HepG2 (cell line): Measurements from ENCODE around the gene SRC. TPM values are rescaled to one million over a fixed set of nuclear protein-coding genes. Genes with fewer than 3 reads are reported as not detected.

ENCODE experiments used
- CENPX ChIP-seq: sonication (generic); formaldehyde crosslinking; IDR thresholded peaks from 2 replicates; pipeline ENCODE4 v1.9.0; 2021; ENCODE audit warnings: mild to moderate bottlenecking, missing genetic modification reagents, moderate library complexity
- ETV5 ChIP-seq: IDR thresholded peaks from 2 replicates; pipeline ENCODE4 v1.6.1; 2018; ENCODE audit warnings: missing biosample characterization, missing genetic modification reagents, inconsistent platforms, borderline replicate concordance
- JUN ChIP-seq: sonication (generic); formaldehyde crosslinking; IDR thresholded peaks from 2 replicates; pipeline ENCODE4 v1.4.0; 2020; ENCODE audit warnings: mild to moderate bottlenecking, missing genetic modification reagents
- MTA1 ChIP-seq: sonication (generic); formaldehyde crosslinking; IDR thresholded peaks from 2 replicates; pipeline ENCODE4 v1.4.0; 2020; ENCODE audit warnings: missing genetic modification reagents, mild to moderate bottlenecking, borderline replicate concordance
- SP140L ChIP-seq: sonication (generic); formaldehyde crosslinking; IDR thresholded peaks from 2 replicates; pipeline ENCODE4 v1.4.0; 2020; ENCODE audit warnings: missing genetic modification reagents, borderline replicate concordance
- YY1 ChIP-seq: IDR thresholded peaks from 2 replicates; pipeline ENCODE4 v1.6.1; 2011; ENCODE audit warnings: low read length, low read depth, moderate library complexity, mild to moderate bottlenecking; ENCODE audit not compliant: insufficient read depth, insufficient replicate concordance
- ZBTB25 ChIP-seq: IDR thresholded peaks from 2 replicates; pipeline ENCODE4 v1.6.1; 2018; ENCODE audit warnings: missing genetic modification reagents
- ZBTB39 ChIP-seq: sonication (generic); formaldehyde crosslinking; IDR thresholded peaks from 2 replicates; pipeline ENCODE4 v1.5.0; 2020; ENCODE audit warnings: missing genetic modification reagents
- ZNF496 ChIP-seq: sonication (generic); formaldehyde crosslinking; IDR thresholded peaks from 2 replicates; pipeline ENCODE4 v1.8.1; 2023; ENCODE audit warnings: mild to moderate bottlenecking, moderate library complexity, missing genetic modification reagents; ENCODE audit not compliant: insufficient replicate concordance
- ZNF644 ChIP-seq: IDR thresholded peaks from 2 replicates; pipeline ENCODE4 v1.6.1; 2016; ENCODE audit warnings: low read depth
- ZNF7 ChIP-seq: IDR thresholded peaks from 2 replicates; pipeline ENCODE4 v1.6.1; 2016; ENCODE audit warnings: missing biosample characterization, missing genetic modification reagents
- ZNF850 ChIP-seq: sonication (generic); formaldehyde crosslinking; conservative IDR thresholded peaks from 2 replicates; pipeline ENCODE4 v1.9.0; 2021; ENCODE audit warnings: mild to moderate bottlenecking, missing genetic modification reagents
- polyA plus RNA-seq, 8 experiments: library from polyadenylated mRNA; depleted of rRNA in 3 of 8; stranded (reverse) in 7 of 8; unstranded in 1 of 8; fragments of >200 nt; fragmentation: Illumina TruSeq in 4 of 8; extraction: Trizol in 4 of 8; gene quantifications; 2 replicates each; pipeline versions ENCODE4 v1.2.1 to v1.2.3, GENCODE V29; 2011 to 2016; ENCODE audit warnings: low read depth in 4 of 8, missing spikeins in 1 of 8, mixed read lengths in 1 of 8; ENCODE audit not compliant: insufficient read depth in 1 of 8
- total RNA-seq, 5 experiments: library from RNA; depleted of rRNA; stranded (reverse); fragments of >200 nt; fragmentation: Illumina TruSeq; extraction: Trizol; gene quantifications; 2 replicates each; pipeline ENCODE4 v1.2.3, GENCODE V29; 2016; ENCODE audit warnings: low read depth in 1 of 5
- TF ChIP-seq, protein P1 (sequence below), 2 experiments: sonication (generic) in 1 of 2; formaldehyde crosslinking in 1 of 2; IDR thresholded peaks; 2 replicates each; pipeline versions ENCODE4 v1.4.0 to v1.6.1; 2016 to 2020; ENCODE audit warnings: borderline replicate concordance in 1 of 2, low read depth in 1 of 2, mild to moderate bottlenecking in 1 of 2, missing genetic modification reagents in 1 of 2
- TF ChIP-seq, protein P2 (sequence below), 2 experiments: IDR thresholded peaks; 2 replicates each; pipeline ENCODE4 v1.6.1; 2011 to 2012; ENCODE audit warnings: low read length in 2 of 2, borderline replicate concordance in 1 of 2, low read depth in 1 of 2, mild to moderate bottlenecking in 1 of 2, moderate library complexity in 1 of 2
- TF ChIP-seq, protein P3 (sequence below): sonication (generic); formaldehyde crosslinking; conservative IDR thresholded peaks from 2 replicates; pipeline ENCODE4 v1.4.0; 2020; ENCODE audit warnings: missing genetic modification reagents

Gene SRC
- total and polyA plus RNA-seq, 2 of the 13 experiments (the other 11 are each of a cell fraction or from before 2014, with no cell fraction given): 54.7 to 192 TPM

DNA sequence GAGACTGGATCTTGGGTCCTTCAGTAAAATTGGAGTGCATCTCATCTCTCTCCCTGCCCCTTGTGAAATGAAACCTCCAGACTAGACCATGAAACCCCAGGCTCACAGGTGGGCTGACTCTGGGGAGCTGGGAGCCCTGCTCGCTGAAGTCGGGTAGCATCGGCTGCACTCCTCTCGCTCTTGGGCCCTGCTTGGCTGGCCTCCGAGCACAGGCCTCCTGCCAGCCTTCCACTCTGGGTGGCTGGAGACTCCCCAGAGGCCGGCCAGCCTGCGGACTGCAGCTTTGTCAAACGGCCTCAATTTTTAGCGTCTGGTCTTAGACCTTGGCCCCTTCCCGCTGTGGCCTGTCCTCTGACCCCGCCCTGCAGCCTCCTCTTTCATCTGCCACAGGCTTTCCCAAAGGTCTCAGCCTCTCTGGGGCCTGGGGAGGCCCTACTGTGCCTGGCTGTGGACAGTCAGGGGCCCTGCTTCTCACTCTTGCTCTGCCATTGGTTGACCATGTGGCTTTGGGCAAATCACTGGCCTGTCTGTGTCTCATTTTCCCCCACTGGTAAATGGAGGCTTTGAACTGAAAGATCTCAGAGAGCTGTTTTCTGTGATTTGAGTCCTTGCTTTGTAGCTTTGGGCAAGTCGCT is 45.1 kb downstream of the SRC start (continued):
- TF ChIP-seq, protein P1, sequence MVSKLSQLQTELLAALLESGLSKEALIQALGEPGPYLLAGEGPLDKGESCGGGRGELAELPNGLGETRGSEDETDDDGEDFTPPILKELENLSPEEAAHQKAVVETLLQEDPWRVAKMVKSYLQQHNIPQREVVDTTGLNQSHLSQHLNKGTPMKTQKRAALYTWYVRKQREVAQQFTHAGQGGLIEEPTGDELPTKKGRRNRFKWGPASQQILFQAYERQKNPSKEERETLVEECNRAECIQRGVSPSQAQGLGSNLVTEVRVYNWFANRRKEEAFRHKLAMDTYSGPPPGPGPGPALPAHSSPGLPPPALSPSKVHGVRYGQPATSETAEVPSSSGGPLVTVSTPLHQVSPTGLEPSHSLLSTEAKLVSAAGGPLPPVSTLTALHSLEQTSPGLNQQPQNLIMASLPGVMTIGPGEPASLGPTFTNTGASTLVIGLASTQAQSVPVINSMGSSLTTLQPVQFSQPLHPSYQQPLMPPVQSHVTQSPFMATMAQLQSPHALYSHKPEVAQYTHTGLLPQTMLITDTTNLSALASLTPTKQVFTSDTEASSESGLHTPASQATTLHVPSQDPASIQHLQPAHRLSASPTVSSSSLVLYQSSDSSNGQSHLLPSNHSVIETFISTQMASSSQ (IDR thresholded peaks at IDR 0.05; ENCODE audit: low read depth): peak; percentile 50; the same call in 1 of the 2 replicates
- TF ChIP-seq, protein P1 (CRISPR knock-in tag; IDR thresholded peaks at IDR 0.05; ENCODE audit: borderline replicate concordance): peak; percentile 83; the same call in 1 of the 2 replicates
- TF ChIP-seq YY1: peak; percentile 45
- peak; percentile 94 for TF ChIP-seq ZNF644 (CRISPR knock-in tag)
- peak; percentile 87 for TF ChIP-seq ZBTB25 (CRISPR knock-in tag)
- TF ChIP-seq, protein P2, sequence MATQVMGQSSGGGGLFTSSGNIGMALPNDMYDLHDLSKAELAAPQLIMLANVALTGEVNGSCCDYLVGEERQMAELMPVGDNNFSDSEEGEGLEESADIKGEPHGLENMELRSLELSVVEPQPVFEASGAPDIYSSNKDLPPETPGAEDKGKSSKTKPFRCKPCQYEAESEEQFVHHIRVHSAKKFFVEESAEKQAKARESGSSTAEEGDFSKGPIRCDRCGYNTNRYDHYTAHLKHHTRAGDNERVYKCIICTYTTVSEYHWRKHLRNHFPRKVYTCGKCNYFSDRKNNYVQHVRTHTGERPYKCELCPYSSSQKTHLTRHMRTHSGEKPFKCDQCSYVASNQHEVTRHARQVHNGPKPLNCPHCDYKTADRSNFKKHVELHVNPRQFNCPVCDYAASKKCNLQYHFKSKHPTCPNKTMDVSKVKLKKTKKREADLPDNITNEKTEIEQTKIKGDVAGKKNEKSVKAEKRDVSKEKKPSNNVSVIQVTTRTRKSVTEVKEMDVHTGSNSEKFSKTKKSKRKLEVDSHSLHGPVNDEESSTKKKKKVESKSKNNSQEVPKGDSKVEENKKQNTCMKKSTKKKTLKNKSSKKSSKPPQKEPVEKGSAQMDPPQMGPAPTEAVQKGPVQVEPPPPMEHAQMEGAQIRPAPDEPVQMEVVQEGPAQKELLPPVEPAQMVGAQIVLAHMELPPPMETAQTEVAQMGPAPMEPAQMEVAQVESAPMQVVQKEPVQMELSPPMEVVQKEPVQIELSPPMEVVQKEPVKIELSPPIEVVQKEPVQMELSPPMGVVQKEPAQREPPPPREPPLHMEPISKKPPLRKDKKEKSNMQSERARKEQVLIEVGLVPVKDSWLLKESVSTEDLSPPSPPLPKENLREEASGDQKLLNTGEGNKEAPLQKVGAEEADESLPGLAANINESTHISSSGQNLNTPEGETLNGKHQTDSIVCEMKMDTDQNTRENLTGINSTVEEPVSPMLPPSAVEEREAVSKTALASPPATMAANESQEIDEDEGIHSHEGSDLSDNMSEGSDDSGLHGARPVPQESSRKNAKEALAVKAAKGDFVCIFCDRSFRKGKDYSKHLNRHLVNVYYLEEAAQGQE (IDR thresholded peaks at IDR 0.05; ENCODE audit: borderline replicate concordance in 1 of 2, low read depth in 1 of 2, low read length in 2 of 2): no peak
- TF ChIP-seq, protein P3, sequence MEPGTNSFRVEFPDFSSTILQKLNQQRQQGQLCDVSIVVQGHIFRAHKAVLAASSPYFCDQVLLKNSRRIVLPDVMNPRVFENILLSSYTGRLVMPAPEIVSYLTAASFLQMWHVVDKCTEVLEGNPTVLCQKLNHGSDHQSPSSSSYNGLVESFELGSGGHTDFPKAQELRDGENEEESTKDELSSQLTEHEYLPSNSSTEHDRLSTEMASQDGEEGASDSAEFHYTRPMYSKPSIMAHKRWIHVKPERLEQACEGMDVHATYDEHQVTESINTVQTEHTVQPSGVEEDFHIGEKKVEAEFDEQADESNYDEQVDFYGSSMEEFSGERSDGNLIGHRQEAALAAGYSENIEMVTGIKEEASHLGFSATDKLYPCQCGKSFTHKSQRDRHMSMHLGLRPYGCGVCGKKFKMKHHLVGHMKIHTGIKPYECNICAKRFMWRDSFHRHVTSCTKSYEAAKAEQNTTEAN (CRISPR knock-in tag): 0 out of 2 replicates have a peak, but pooled peaks have one; percentile 18
- TF ChIP-seq ZNF7 (CRISPR knock-in tag): peak; percentile 63; the same call in 1 of the 2 replicates
- no peak; the same call in 1 of the 2 replicates for TF ChIP-seq ETV5 (CRISPR knock-in tag)
- peak; percentile 87 for TF ChIP-seq MTA1 (CRISPR knock-in tag)
- TF ChIP-seq ZBTB39 (CRISPR knock-in tag): 0 out of 2 replicates have a peak, but pooled peaks have one; percentile 62
- TF ChIP-seq JUN (CRISPR knock-in tag): peak; percentile 47; the same call in 1 of the 2 replicates
- TF ChIP-seq CENPX (CRISPR knock-in tag): no peak
- TF ChIP-seq SP140L (CRISPR knock-in tag): peak; percentile 89; the same call in 1 of the 2 replicates
- no peak for TF ChIP-seq ZNF496 (CRISPR knock-in tag)
- TF ChIP-seq ZNF850 (CRISPR knock-in tag): no peak
